Smooth muscle cell (in vitro differentiated cells): Measurements from ENCODE around the gene ATOH8. TPM values are rescaled to one million over a fixed set of nuclear protein-coding genes. Genes with fewer than 3 reads are reported as not detected.
A peak's percentile ranks its signal among the peaks of the same experiment; 100 is the strongest.
"Not testable (repeated sequence)": the region's sequence is repeated elsewhere in the genome, so short reads cannot be mapped to it uniquely, and the experiment has no call there.

Source experiments
- DNase-seq: peaks from one replicate; lab custom pipeline; 2025; ENCODE audit not compliant: unreplicated experiment; lab: John Stamatoyannopoulos, UW
- H2AFZ ChIP-seq: fragments of 200-600 bp; sonication (generic); 2 replicates; pipeline ENCODE4 v1.6.0; 2016; ENCODE audit warnings: antibody characterized with exemption, low read depth, mild to moderate bottlenecking
- H3F3A ChIP-seq: fragments of 200-600 bp; sonication (generic); 2 replicates; pipeline ENCODE4 v1.6.0; 2017; ENCODE audit warnings: antibody characterized with exemption, low read depth
- H3K27ac ChIP-seq: fragments of 200-600 bp; sonication (generic); 2 replicates; pipeline ENCODE4 v1.5.1; 2016; ENCODE audit warnings: low read depth, mild to moderate bottlenecking
- H3K27me3 ChIP-seq: fragments of 200-600 bp; sonication (generic); 2 replicates; pipeline ENCODE4 v1.6.1; 2016; ENCODE audit warnings: low read depth, mild to moderate bottlenecking
- H3K36me3 ChIP-seq: fragments of 200-600 bp; sonication (generic); 2 replicates; pipeline ENCODE4 v1.5.1; 2016; ENCODE audit warnings: low read depth
- H3K4me1 ChIP-seq: fragments of 200-600 bp; sonication (generic); 2 replicates; pipeline ENCODE4 v1.5.1; 2016; ENCODE audit warnings: low read depth
- H3K4me2 ChIP-seq: fragments of 200-600 bp; sonication (generic); 2 replicates; pipeline ENCODE4 v1.6.0; 2016; ENCODE audit warnings: mild to moderate bottlenecking
- H3K4me3 ChIP-seq: fragments of 200-600 bp; sonication (generic); 2 replicates; pipeline ENCODE4 v1.5.1; 2016; ENCODE audit warnings: mild to moderate bottlenecking
- H3K79me2 ChIP-seq: fragments of 200-600 bp; sonication (generic); 2 replicates; pipeline ENCODE4 v1.6.0; 2016; ENCODE audit warnings: low read depth, mild to moderate bottlenecking
- H3K9ac ChIP-seq: fragments of 200-600 bp; sonication (generic); 2 replicates; pipeline ENCODE4 v1.6.0; 2016; ENCODE audit warnings: low read depth
- H3K9me3 ChIP-seq: fragments of 200-600 bp; sonication (generic); replicated peaks from 2 replicates; pipeline ENCODE4 v1.5.1; 2016; ENCODE audit warnings: low read depth
- H4K20me1 ChIP-seq: fragments of 200-600 bp; sonication (generic); 2 replicates; pipeline ENCODE4 v1.6.0; 2016; ENCODE audit warnings: low read depth
- CTCF ChIP-seq: fragments of 200-600 bp; sonication (generic); IDR thresholded peaks from 2 replicates; pipeline ENCODE4 v1.5.1; 2017; ENCODE audit warnings: borderline replicate concordance, mild to moderate bottlenecking, antibody characterized with exemption; ENCODE audit not compliant: insufficient read depth, poor library complexity, severe bottlenecking
- WGBS: methylation state at CpG from one replicate; pipeline ENCODE4 v1.1.7; 2016; ENCODE audit warnings: low lambda C conversion rate; 5-methylcytosine and 5-hydroxymethylcytosine counted together
- polyA plus RNA-seq: library from polyadenylated mRNA; unstranded; fragments of >200 nt; fragmentation: Nextera tagmentation; extraction: Ambion mirVana; gene quantifications from 2 replicates; pipeline ENCODE4 v1.2.1, GENCODE V29; 2016
- total RNA-seq: library from RNA; depleted of rRNA; stranded (reverse); fragments of >200 nt; gene quantifications from 2 replicates; pipeline ENCODE4 v1.2.3, GENCODE V29; 2014

The ATOH8 gene
- total and polyA plus RNA-seq, 2 experiments from 2014 or later = 5.2 to 6.5 TPM

GRCh38 chr2:85827879-85828569, 74.2 kb downstream of the ATOH8 start:
- peak overlapping the region; percentile 61 for H3K4me2 ChIP-seq
- no peak overlapping the region for H3K27ac ChIP-seq
- no peak for TF ChIP-seq CTCF
- no peak overlapping the region for H3K4me3 ChIP-seq
- 75% methylated on average over 18 of the region's 18 CpGs for WGBS
- DNase-seq = no peak
- peak overlapping the region; percentile 63 for H2AFZ ChIP-seq
- no peaks in the 10 kb centered on the region for H4K20me1 ChIP-seq
- no peak overlapping the region for H3K9ac ChIP-seq
- no peaks in the 10 kb centered on the region for H3K36me3 ChIP-seq
- no peaks in the 10 kb centered on the region for H3K9me3 ChIP-seq
- peaks cover 13% of the 10 kb centered on the region for H3K27me3 ChIP-seq
- no peaks in the 10 kb centered on the region for H3K4me1 ChIP-seq
- H3F3A ChIP-seq = no peaks in the 10 kb centered on the region
- H3K79me2 ChIP-seq = no peaks in the 10 kb centered on the region

- no peak overlapping the region for H2AFZ ChIP-seq
- H3K4me1 ChIP-seq = no peaks in the 10 kb centered on the region
- H3K79me2 ChIP-seq = no peaks in the 10 kb centered on the region
- no peak for DNase-seq
- no peak for TF ChIP-seq CTCF
- H3K36me3 ChIP-seq = no peaks in the 10 kb centered on the region
- H3K9me3 ChIP-seq = no peaks in the 10 kb centered on the region
- H3K4me2 ChIP-seq = no peak overlapping the region
- no peaks in the 10 kb centered on the region for H4K20me1 ChIP-seq
- 80% methylated on average over 7 of the region's 7 CpGs for WGBS
- H3K27ac ChIP-seq = no peak overlapping the region
- no peaks in the 10 kb centered on the region for H3F3A ChIP-seq
- H3K4me3 ChIP-seq = no peak overlapping the region
- H3K27me3 ChIP-seq = peaks cover 13% of the 10 kb centered on the region
- no peak overlapping the region for H3K9ac ChIP-seq
These were observed 74.9 kb downstream of the ATOH8 start for GRCh38 chr2:85828725-85829124.

- not testable (repeated sequence) for H2AFZ ChIP-seq, H3K4me3 ChIP-seq, H3K4me2 ChIP-seq, DNase-seq, H3K36me3 ChIP-seq, H3K79me2 ChIP-seq, H3K9ac ChIP-seq, H3K9me3 ChIP-seq, H3F3A ChIP-seq, H4K20me1 ChIP-seq, H3K4me1 ChIP-seq, H3K27ac ChIP-seq
- H3K27me3 ChIP-seq = peaks cover 11% of the 10 kb centered on the region
- WGBS = 97% methylated on average over 4 of the region's 4 CpGs
These were observed 75.6 kb downstream of the ATOH8 start for GRCh38 chr2:85829394-85829793.

GRCh38 chr2:85830645-85831044, 76.9 kb downstream of the ATOH8 start:
- 94% methylated on average over 1 of the region's 1 CpG for WGBS
- Histone ChIP-seq H3K9me3 (no peaks in the 10 kb centered on the region), H3K27me3 (no peaks in the 10 kb centered on the region), H2AFZ (no peak overlapping the region), H3K36me3 (no peaks in the 10 kb centered on the region), H3K27ac (no peak overlapping the region), H3K4me2 (no peak overlapping the region), H3K4me3 (no peak overlapping the region), H3K4me1 (no peaks in the 10 kb centered on the region), H3K79me2 (no peaks in the 10 kb centered on the region), H4K20me1 (no peaks in the 10 kb centered on the region), H3F3A (no peaks in the 10 kb centered on the region), H3K9ac (no peak overlapping the region)
- no peak for TF ChIP-seq CTCF
- DNase-seq = no peak
